Measurements from ENCODE around the gene HDLBP. TPM values are rescaled to one million over a fixed set of nuclear protein-coding genes. Genes with fewer than 3 reads are reported as not detected.

HDLBP gene
- total and polyA plus RNA-seq, 5 donors = 265 to 394 (median 373) TPM

- WGBS = 51% methylated on average over 21 of the region's 21 CpGs
- H3K4me1 ChIP-seq (ENCODE audit: control insufficient read depth, insufficient read depth, low read length) = peaks cover 11% of the 10 kb centered on the region
- ATAC-seq (peak; percentile 6 to 19), DNase-seq (peak in 1 of 3 donors; percentile 53)
- H3K9me3 ChIP-seq (ENCODE audit: control insufficient read depth, low read length) = no peaks in the 10 kb centered on the region
- intact Hi-C loops (cut with DNase I) = loop anchor here in 1 of 4 donors (5.0 kb wide), 1 partner anchor 44 kb away; the partner anchor contains the start of genes HDLBP and SEPTIN2
- peak overlapping the region; percentile 60 for H3K27ac ChIP-seq (ENCODE audit: low read length)
- H3K27me3 ChIP-seq (ENCODE audit: control insufficient read depth, insufficient read depth) = no peaks in the 10 kb centered on the region
- H3K4me3 ChIP-seq (ENCODE audit: low read length) = peak overlapping the region; percentile 98
Measured at GRCh38 chr2:241273210-241274020, 42.1 kb downstream of the HDLBP start.

- no peaks in the 10 kb centered on the region for H3K27me3 ChIP-seq (ENCODE audit: control insufficient read depth, insufficient read depth)
- H3K4me3 ChIP-seq (ENCODE audit: low read length) = peak overlapping the region; percentile 98
- H3K27ac ChIP-seq (ENCODE audit: low read length) = peak overlapping the region; percentile 76
- intact Hi-C loops (cut with DNase I) = loop anchor here in 1 of 4 donors (5.0 kb wide), 1 partner anchor 45 kb away; the partner anchor contains the start of genes HDLBP and SEPTIN2
- ATAC-seq (peak; percentile 91 to 93), DNase-seq (peak; percentile 87 to 94 (median 93))
- H3K9me3 ChIP-seq (ENCODE audit: control insufficient read depth, low read length) = no peaks in the 10 kb centered on the region
- WGBS = under 1% methylated on average over 101 of the region's 102 CpGs
- peaks cover 11% of the 10 kb centered on the region for H3K4me1 ChIP-seq (ENCODE audit: control insufficient read depth, insufficient read depth, low read length)
Measured at GRCh38 chr2:241272303-241273209, 42.9 kb downstream of the HDLBP start.

GRCh38 chr2:241271706-241272302, 43.7 kb downstream of the HDLBP start:
- intact Hi-C loops (cut with DNase I) = loop anchor here in 1 of 4 donors (5.0 kb wide), 1 partner anchor 45 kb away; the partner anchor contains the start of genes HDLBP and SEPTIN2
- Histone ChIP-seq H3K27me3 (ENCODE audit: control insufficient read depth, insufficient read depth) (no peaks in the 10 kb centered on the region), H3K4me3 (ENCODE audit: low read length) (peak overlapping the region; percentile 98), H3K27ac (ENCODE audit: low read length) (peak overlapping the region; percentile 76), H3K9me3 (ENCODE audit: control insufficient read depth, low read length) (no peaks in the 10 kb centered on the region), H3K4me1 (ENCODE audit: control insufficient read depth, insufficient read depth, low read length) (peaks cover 11% of the 10 kb centered on the region)
- peak; percentile 83 to 89 for ATAC-seq
- peak; percentile 87 to 95 (median 94) for DNase-seq
- under 1% methylated on average over 37 of the region's 37 CpGs for WGBS

GRCh38 chr2:241270531-241270930, 44.9 kb downstream of the HDLBP start:
- no peak overlapping the region for H3K27ac ChIP-seq (ENCODE audit: low read length)
- no peak for DNase-seq
- H3K9me3 ChIP-seq (ENCODE audit: control insufficient read depth, low read length) = no peaks in the 10 kb centered on the region
- intact Hi-C loops (cut with DNase I) = loop anchor here in 1 of 4 donors (5.0 kb wide), 1 partner anchor 47 kb away; the partner anchor contains the start of genes HDLBP and SEPTIN2
- no peak overlapping the region for H3K4me3 ChIP-seq (ENCODE audit: low read length)
- peaks cover 11% of the 10 kb centered on the region for H3K4me1 ChIP-seq (ENCODE audit: control insufficient read depth, insufficient read depth, low read length)
- H3K27me3 ChIP-seq (ENCODE audit: control insufficient read depth, insufficient read depth) = no peaks in the 10 kb centered on the region
- ATAC-seq = no peak
- WGBS = 42% methylated on average over 5 of the region's 5 CpGs

DNA sequence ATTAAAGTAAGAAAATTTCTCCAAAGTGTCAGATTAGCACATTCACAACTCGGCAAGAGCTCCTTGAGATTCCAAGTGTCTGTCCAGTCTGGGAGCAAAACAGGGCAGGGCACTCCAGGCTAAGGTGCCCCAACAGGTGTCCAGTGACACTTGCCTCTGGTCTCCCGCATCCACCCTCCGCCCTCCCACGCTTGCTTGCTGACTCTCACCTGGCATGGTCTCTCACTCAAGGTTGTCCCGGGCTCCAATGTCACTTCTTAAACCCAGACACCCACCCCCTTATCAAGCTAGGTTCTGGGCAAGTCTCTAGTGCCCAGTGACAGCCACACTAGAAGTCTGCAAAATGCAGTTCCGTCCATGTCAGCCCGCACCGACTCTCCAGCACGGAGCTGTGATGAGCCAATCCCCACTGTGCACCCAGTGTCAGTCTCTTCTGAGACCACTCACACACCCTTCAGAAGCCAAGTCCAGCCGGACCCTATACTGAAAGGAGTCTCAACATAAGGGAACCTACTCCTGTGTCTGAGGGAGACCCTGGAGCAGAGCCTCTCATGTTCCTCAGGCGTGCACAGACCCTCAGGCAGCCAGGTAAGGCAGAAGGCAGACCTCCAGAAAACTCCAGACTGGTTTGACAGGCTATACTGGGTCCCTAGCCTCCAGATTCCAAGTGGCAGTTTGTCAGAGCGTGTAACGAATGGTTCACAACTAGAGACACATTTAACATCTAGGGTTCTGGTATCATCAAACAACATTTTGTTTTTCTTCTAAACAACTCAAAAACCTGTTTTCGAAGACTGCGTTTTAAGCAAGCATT, 45.6 kb downstream of the HDLBP start:
- no peaks in the 10 kb centered on the region for H3K27me3 ChIP-seq (ENCODE audit: control insufficient read depth, insufficient read depth)
- DNase-seq (no peak), ATAC-seq (no peak)
- no peaks in the 10 kb centered on the region for H3K9me3 ChIP-seq (ENCODE audit: control insufficient read depth, low read length)
- no peak overlapping the region for H3K4me3 ChIP-seq (ENCODE audit: low read length)
- peaks cover 11% of the 10 kb centered on the region for H3K4me1 ChIP-seq (ENCODE audit: control insufficient read depth, insufficient read depth, low read length)
- 72% methylated on average over 15 of the region's 15 CpGs for WGBS
- intact Hi-C loops (cut with DNase I) = loop anchor here in 2 of 4 donors (5.0 to 10.0 kb wide), 2 partner anchors 47 to 55 kb away; partner anchors contain the start of genes HDLBP (in 1 of the 2) and SEPTIN2 (in 1 of the 2)
- no peak overlapping the region for H3K27ac ChIP-seq (ENCODE audit: low read length)

DNA sequence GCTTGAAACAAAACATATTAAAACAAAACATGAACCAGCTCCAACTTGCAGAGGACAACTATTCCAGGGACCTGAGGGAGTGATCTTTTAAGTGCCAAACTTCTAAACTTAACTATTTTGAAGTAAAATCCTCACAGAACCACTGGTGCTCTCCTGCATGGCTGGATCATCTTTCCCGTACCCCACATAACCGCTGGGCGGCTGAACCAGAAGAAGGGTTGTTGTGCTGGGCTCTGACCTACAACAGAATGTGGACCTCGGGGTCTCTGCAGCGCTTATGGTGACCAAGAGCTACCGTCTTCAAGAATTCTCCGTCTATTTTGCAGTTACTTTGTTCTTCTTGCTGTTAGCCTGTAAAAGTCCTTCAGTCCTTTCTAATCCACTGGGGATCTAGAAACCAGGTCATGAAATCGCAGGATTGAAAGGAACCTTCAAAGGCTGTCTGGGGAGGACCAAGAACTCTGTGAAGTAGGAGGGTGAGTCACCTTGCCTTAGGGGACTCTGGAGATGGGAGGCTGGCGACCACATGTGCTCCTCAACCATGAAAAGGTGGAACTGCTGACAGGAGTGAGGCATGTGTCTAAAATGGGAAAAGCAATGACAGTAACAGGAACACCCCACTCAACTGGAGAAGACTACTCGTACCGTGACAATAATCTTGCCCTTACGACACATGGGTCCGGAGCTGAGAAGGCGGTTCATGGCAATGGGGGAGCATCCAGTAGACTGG, 46.6 kb downstream of the HDLBP start:
- WGBS = 81% methylated on average over 14 of the region's 14 CpGs
- no peak for ATAC-seq
- H3K9me3 ChIP-seq (ENCODE audit: control insufficient read depth, low read length) = no peaks in the 10 kb centered on the region
- no peak overlapping the region for H3K27ac ChIP-seq (ENCODE audit: low read length)
- no peak overlapping the region for H3K4me3 ChIP-seq (ENCODE audit: low read length)
- peaks cover 11% of the 10 kb centered on the region for H3K4me1 ChIP-seq (ENCODE audit: control insufficient read depth, insufficient read depth, low read length)
- no peak for DNase-seq
- intact Hi-C loops (cut with DNase I) = loop anchor here in 1 of 4 donors (10.0 kb wide), 1 partner anchor 56 kb away; no protein-coding TSS in a partner anchor
- no peaks in the 10 kb centered on the region for H3K27me3 ChIP-seq (ENCODE audit: control insufficient read depth, insufficient read depth)

- intact Hi-C loops (cut with DNase I) = loop anchor here in 1 of 4 donors (10.0 kb wide), 1 partner anchor 56 kb away; no protein-coding TSS in a partner anchor
- peak in 1 of 3 donors; percentile 65 for DNase-seq
Measured at GRCh38 chr2:241268306-241268705, 47.2 kb downstream of the HDLBP start.

GRCh38 chr2:241267249-241268067, 48.0 kb downstream of the HDLBP start:
- H3K27ac ChIP-seq (ENCODE audit: low read length) = no peak overlapping the region
- WGBS = 83% methylated on average over 12 of the region's 12 CpGs

More at GRCh38 chr2:241268306-241268705, 47.2 kb downstream of the HDLBP start:
- H3K27me3 ChIP-seq (ENCODE audit: control insufficient read depth, insufficient read depth) = no peaks in the 10 kb centered on the region
- no peak for ATAC-seq
- H3K9me3 ChIP-seq (ENCODE audit: control insufficient read depth, low read length) = no peaks in the 10 kb centered on the region
- 54% methylated on average over 7 of the region's 7 CpGs for WGBS
- peaks cover 11% of the 10 kb centered on the region for H3K4me1 ChIP-seq (ENCODE audit: control insufficient read depth, insufficient read depth, low read length)
- H3K27ac ChIP-seq (ENCODE audit: low read length) = no peak overlapping the region
- no peak overlapping the region for H3K4me3 ChIP-seq (ENCODE audit: low read length)

More at GRCh38 chr2:241267249-241268067, 48.0 kb downstream of the HDLBP start:
- no peak overlapping the region for H3K4me3 ChIP-seq (ENCODE audit: low read length)
- no peak for DNase-seq
- intact Hi-C loops (cut with DNase I) = loop anchor here in 1 of 4 donors (10.0 kb wide), 1 partner anchor 57 kb away; no protein-coding TSS in a partner anchor
- no peaks in the 10 kb centered on the region for H3K9me3 ChIP-seq (ENCODE audit: control insufficient read depth, low read length)
- peaks cover 11% of the 10 kb centered on the region for H3K4me1 ChIP-seq (ENCODE audit: control insufficient read depth, insufficient read depth, low read length)
- H3K27me3 ChIP-seq (ENCODE audit: control insufficient read depth, insufficient read depth) = no peaks in the 10 kb centered on the region
- no peak for ATAC-seq
